Measurements from ENCODE around the gene CCDC88C. TPM values are rescaled to one million over a fixed set of nuclear protein-coding genes. Genes with fewer than 3 reads are reported as not detected.
A peak's percentile ranks its signal among the peaks of the same experiment; 100 is the strongest.

The CCDC88C gene
- total RNA-seq, 1 experiment from 2014 or later, result 57.9 TPM

DNA sequence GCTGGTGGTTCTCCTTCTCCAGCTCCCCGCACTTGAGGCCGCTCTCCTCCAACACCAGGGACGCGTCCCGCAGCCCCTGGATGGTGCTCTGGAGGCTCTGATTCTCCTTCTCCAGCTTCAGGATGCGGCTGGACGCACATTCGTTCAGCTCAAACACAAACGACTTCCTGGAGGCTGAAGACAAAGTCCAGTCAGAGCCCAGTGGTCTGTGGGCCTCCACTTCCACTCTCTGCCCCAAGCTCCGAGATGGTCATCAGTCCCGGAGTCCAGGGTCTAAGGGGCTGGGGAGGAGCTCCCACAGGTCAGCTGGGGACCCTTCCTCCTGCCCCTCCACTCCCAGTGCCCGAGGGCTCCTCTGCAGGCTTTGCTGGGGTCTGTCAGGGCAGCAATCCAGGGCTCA lies 96.5 kb downstream of the CCDC88C start:
- no peaks in the 10 kb centered on the region for H3K27me3 ChIP-seq (ENCODE audit: low read length)
- H4K20me1 ChIP-seq (ENCODE audit: insufficient read depth, low read depth, low read length), result no peaks in the 10 kb centered on the region
- peaks cover 64% of the 10 kb centered on the region for H3K4me1 ChIP-seq (ENCODE audit: low read length)
- H3K9me2 ChIP-seq (replicated peaks; ENCODE audit: insufficient read depth, low read length), result no peaks in the 10 kb centered on the region
- H3K4me3 ChIP-seq (ENCODE audit: low read length), result no peak overlapping the region
- H2AFZ ChIP-seq (ENCODE audit: low read length), result no peak overlapping the region
- DNase-seq, result no peak
- no peak overlapping the region for H3K4me2 ChIP-seq (ENCODE audit: low read depth, low read length, poor library complexity, severe bottlenecking)
- H3K36me3 ChIP-seq (ENCODE audit: insufficient read depth, low read length), result peaks cover 6% of the 10 kb centered on the region
- no peak overlapping the region for H3K27ac ChIP-seq (ENCODE audit: low read length)
- H3K9ac ChIP-seq (ENCODE audit: low read length), result no peak overlapping the region
- peaks cover 6% of the 10 kb centered on the region; the same call in 1 of the 2 replicates for H3K79me2 ChIP-seq (ENCODE audit: low read length)
- H3K9me3 ChIP-seq (ENCODE audit: low read length), result no peaks in the 10 kb centered on the region

DNA sequence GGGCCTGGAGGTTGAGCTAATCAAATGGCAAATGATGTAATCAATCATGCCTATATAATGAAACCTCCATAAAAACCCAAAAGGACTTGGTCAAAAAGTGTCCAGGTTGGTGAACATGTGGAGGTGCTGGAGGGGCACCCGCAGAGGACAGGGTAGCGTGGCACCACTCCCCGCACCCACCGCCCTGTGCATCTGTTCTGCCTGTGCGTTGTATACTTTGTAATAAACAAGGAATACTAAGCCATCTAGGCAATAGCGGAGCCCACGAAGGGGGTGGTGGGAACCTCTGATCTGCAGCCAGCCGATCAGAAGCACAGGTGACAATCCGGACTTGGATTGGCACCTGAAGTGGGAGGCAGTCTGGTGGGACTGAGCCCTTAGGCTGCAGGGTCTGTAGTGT lies 97.4 kb downstream of the CCDC88C start:
- no peak overlapping the region for H3K4me3 ChIP-seq (ENCODE audit: low read length)
- no peaks in the 10 kb centered on the region for H3K9me3 ChIP-seq (ENCODE audit: low read length)
- H3K79me2 ChIP-seq (ENCODE audit: low read length), result peaks cover 6% of the 10 kb centered on the region; the same call in 1 of the 2 replicates
- H3K4me2 ChIP-seq (ENCODE audit: low read depth, low read length, poor library complexity, severe bottlenecking), result no peak overlapping the region
- H3K27me3 ChIP-seq (ENCODE audit: low read length), result no peaks in the 10 kb centered on the region
- H3K9me2 ChIP-seq (replicated peaks; ENCODE audit: insufficient read depth, low read length), result no peaks in the 10 kb centered on the region
- H3K27ac ChIP-seq (ENCODE audit: low read length), result no peak overlapping the region
- peaks cover 72% of the 10 kb centered on the region for H3K4me1 ChIP-seq (ENCODE audit: low read length)
- peaks cover 10% of the 10 kb centered on the region for H3K36me3 ChIP-seq (ENCODE audit: insufficient read depth, low read length)
- no peaks in the 10 kb centered on the region for H4K20me1 ChIP-seq (ENCODE audit: insufficient read depth, low read depth, low read length)
- H2AFZ ChIP-seq (ENCODE audit: low read length), result no peak overlapping the region
- H3K9ac ChIP-seq (ENCODE audit: low read length), result no peak overlapping the region
- no peak for DNase-seq

DNA sequence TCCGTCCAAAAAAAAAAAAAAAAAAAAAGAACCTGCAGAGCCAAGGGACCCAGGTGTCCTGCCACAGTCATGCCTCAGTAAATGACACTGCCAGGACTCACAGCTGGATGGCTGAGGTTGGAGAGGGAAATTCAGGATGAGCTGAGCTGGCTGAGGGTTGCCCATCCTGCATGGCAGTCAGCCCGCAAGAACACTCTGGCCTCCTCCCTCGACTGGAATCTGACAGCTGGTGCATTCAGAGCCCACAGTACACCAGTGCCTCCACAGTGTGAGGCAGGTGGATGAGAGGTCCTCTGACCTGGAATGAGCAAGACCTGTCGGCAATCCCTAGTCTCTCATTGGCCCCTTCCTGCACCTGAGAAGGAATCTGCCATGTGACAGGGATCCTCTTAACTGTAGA lies 98.7 kb downstream of the CCDC88C start:
- H3K9ac ChIP-seq (ENCODE audit: low read length), result no peak overlapping the region
- H3K9me2 ChIP-seq (replicated peaks; ENCODE audit: insufficient read depth, low read length), result no peaks in the 10 kb centered on the region
- H3K4me2 ChIP-seq (ENCODE audit: low read depth, low read length, poor library complexity, severe bottlenecking), result no peak overlapping the region
- H2AFZ ChIP-seq (ENCODE audit: low read length), result no peak overlapping the region
- H3K4me1 ChIP-seq (ENCODE audit: low read length), result peaks cover 58% of the 10 kb centered on the region
- H3K27me3 ChIP-seq (ENCODE audit: low read length), result no peaks in the 10 kb centered on the region
- H3K27ac ChIP-seq (ENCODE audit: low read length), result no peak overlapping the region
- peaks cover 6% of the 10 kb centered on the region; the same call in 1 of the 2 replicates for H3K79me2 ChIP-seq (ENCODE audit: low read length)
- no peak for DNase-seq
- no peaks in the 10 kb centered on the region for H3K9me3 ChIP-seq (ENCODE audit: low read length)
- peaks cover 17% of the 10 kb centered on the region; the same call in 1 of the 2 replicates for H3K36me3 ChIP-seq (ENCODE audit: insufficient read depth, low read length)
- no peaks in the 10 kb centered on the region for H4K20me1 ChIP-seq (ENCODE audit: insufficient read depth, low read depth, low read length)
- no peak overlapping the region for H3K4me3 ChIP-seq (ENCODE audit: low read length)

DNA sequence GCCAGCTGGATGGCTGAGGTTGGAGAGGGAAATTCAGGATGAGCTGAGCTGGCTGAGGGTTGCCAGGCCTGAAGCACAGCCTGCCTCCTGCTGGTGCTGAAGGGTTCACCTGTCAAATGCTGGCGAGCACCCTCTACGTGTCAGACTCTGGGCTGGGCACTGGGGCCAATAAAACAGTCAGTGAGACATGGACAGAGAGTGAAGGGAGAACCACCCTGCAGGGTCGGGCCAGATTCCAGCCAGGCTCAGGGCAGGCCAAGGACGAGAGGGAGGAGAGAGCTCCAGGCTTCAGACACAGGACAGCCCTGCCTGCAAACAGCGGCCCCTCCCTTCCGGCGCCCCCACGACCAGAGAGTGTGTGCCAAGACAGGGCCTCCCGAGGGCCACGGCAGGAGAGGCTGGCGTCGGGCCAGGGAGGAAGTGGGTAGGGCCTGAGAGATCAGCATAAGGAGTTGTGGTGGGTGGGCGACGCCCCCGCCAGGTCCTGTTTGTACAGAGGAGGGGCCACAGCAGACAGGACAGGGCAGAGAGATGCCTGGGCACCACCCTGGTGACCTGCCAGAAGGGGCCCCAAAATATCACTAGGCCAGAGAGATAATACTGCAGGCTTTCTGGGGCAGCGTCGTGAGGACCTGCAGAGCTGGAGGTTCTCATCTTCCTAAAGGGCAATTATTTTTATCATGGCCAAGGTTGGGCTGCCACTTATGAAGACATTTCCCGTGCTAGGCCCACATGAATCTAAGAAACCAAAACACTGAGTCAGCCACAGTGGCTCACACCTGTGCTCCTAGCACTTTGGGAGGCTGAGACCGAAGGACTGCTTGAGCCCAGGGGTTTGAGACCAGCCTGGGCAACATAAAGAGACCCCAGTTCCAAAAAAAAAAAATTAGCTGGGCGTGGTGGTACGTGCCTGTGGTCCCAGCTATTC lies 100.0 kb downstream of the CCDC88C start:
- Histone ChIP-seq H3K27me3 (ENCODE audit: low read length) (no peaks in the 10 kb centered on the region), H4K20me1 (ENCODE audit: insufficient read depth, low read depth, low read length) (no peaks in the 10 kb centered on the region), H3K4me3 (ENCODE audit: low read length) (no peak overlapping the region), H3K4me1 (ENCODE audit: low read length) (peaks cover 45% of the 10 kb centered on the region), H3K79me2 (ENCODE audit: low read length) (peaks cover 3% of the 10 kb centered on the region; the same call in 1 of the 2 replicates), H3K36me3 (ENCODE audit: insufficient read depth, low read length) (peaks cover 18% of the 10 kb centered on the region; the same call in 1 of the 2 replicates), H3K4me2 (ENCODE audit: low read depth, low read length, poor library complexity, severe bottlenecking) (peak overlapping the region; percentile 7), H3K9me3 (ENCODE audit: low read length) (no peaks in the 10 kb centered on the region), H3K9me2 (replicated peaks; ENCODE audit: insufficient read depth, low read length) (no peaks in the 10 kb centered on the region), H3K27ac (ENCODE audit: low read length) (peak overlapping the region; percentile 34), H3K9ac (ENCODE audit: low read length) (peak overlapping the region; percentile 44), H2AFZ (ENCODE audit: low read length) (peak overlapping the region; percentile 21; the same call in 1 of the 2 replicates)
- DNase-seq, result peak; percentile 76

DNA sequence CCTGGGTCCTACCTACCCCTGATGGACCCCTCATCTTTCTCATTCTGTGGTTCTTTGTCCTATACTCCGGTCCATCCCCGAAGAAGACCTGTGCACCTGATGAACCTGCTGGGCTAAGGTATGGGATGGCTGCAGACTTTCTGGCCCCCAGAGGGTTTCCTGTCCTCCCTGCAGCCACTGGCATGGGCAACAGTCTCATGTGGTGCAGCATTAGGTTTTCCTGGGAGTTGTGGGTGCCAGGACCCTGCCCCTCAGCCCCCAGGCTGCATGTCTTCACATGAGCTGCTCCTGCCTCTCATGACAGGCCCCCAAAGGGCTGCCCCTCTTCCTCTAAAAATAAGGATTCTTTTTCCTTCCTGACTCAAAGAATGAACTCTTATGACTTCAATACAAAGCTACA lies 100.9 kb downstream of the CCDC88C start:
- H3K79me2 ChIP-seq (ENCODE audit: low read length), result no peaks in the 10 kb centered on the region
- peaks cover 37% of the 10 kb centered on the region for H3K4me1 ChIP-seq (ENCODE audit: low read length)
- no peaks in the 10 kb centered on the region for H3K9me2 ChIP-seq (replicated peaks; ENCODE audit: insufficient read depth, low read length)
- H3K9ac ChIP-seq (ENCODE audit: low read length), result peak overlapping the region; percentile 44; the same call in 1 of the 2 replicates
- no peaks in the 10 kb centered on the region for H3K9me3 ChIP-seq (ENCODE audit: low read length)
- peaks cover 18% of the 10 kb centered on the region; the same call in 1 of the 2 replicates for H3K36me3 ChIP-seq (ENCODE audit: insufficient read depth, low read length)
- H3K4me3 ChIP-seq (ENCODE audit: low read length), result no peak overlapping the region
- no peaks in the 10 kb centered on the region for H3K27me3 ChIP-seq (ENCODE audit: low read length)
- H2AFZ ChIP-seq (ENCODE audit: low read length), result no peak overlapping the region
- DNase-seq, result no peak
- H3K27ac ChIP-seq (ENCODE audit: low read length), result peak overlapping the region; percentile 34
- no peaks in the 10 kb centered on the region for H4K20me1 ChIP-seq (ENCODE audit: insufficient read depth, low read depth, low read length)
- H3K4me2 ChIP-seq (ENCODE audit: low read depth, low read length, poor library complexity, severe bottlenecking), result no peak overlapping the region

DNA sequence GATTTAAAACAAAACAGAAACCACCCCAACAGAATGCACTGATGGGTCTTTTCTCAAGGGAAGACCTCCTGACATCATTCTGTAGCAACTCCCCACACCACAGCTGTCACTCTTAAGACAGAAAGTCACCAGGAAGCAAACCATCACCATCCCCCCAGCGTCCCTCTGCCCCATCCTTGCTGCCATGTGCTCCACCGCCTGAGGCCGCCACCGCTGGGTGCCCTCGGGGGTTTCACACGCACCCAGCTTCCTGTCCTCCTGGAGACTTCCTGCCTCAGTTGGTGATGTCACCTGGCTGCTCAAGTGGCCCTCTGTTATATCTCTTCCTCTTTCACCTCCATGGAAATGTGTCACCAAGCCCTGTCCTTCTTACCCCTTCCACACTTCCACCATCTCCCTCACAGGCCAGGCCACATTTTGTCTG lies 101.8 kb downstream of the CCDC88C start:
- H3K27ac ChIP-seq (ENCODE audit: low read length), result peak overlapping the region; percentile 16
- peak overlapping the region; percentile 17 for H3K4me2 ChIP-seq (ENCODE audit: low read depth, low read length, poor library complexity, severe bottlenecking)
- no peaks in the 10 kb centered on the region for H3K27me3 ChIP-seq (ENCODE audit: low read length)
- H3K36me3 ChIP-seq (ENCODE audit: insufficient read depth, low read length), result peaks cover 22% of the 10 kb centered on the region; the same call in 1 of the 2 replicates
- H3K4me1 ChIP-seq (ENCODE audit: low read length), result peaks cover 32% of the 10 kb centered on the region
- H3K9me3 ChIP-seq (ENCODE audit: low read length), result no peaks in the 10 kb centered on the region
- no peaks in the 10 kb centered on the region for H4K20me1 ChIP-seq (ENCODE audit: insufficient read depth, low read depth, low read length)
- no peaks in the 10 kb centered on the region for H3K79me2 ChIP-seq (ENCODE audit: low read length)
- peak overlapping the region; percentile 12; the same call in 1 of the 2 replicates for H3K9ac ChIP-seq (ENCODE audit: low read length)
- peak; percentile 77 for DNase-seq
- H2AFZ ChIP-seq (ENCODE audit: low read length), result no peak overlapping the region; the same call in 1 of the 2 replicates
- H3K4me3 ChIP-seq (ENCODE audit: low read length), result no peak overlapping the region
- no peaks in the 10 kb centered on the region for H3K9me2 ChIP-seq (replicated peaks; ENCODE audit: insufficient read depth, low read length)

DNA sequence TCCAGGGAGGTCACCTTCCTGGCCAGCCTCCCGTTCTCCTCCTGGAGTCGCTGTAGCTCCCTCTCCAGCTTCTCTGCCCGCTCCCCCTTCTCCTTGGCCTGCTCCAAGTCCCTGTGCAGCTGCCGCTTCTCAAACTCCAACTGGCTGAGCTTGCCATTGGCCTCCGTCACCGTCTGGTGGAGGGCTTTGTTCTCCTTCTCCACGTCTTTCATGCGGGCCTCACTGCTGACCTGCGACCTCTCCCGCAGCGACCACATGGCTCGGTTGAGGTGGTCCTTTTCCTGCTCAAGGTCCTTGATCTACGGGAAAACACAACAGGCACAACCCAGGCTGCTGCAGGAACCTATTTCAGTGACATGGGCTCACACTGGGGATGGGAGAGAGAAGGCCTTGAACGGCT lies 103.8 kb downstream of the CCDC88C start:
- H3K9me3 ChIP-seq (ENCODE audit: low read length), result no peaks in the 10 kb centered on the region
- no peak overlapping the region for H3K27ac ChIP-seq (ENCODE audit: low read length)
- no peaks in the 10 kb centered on the region for H3K9me2 ChIP-seq (replicated peaks; ENCODE audit: insufficient read depth, low read length)
- H2AFZ ChIP-seq (ENCODE audit: low read length), result no peak overlapping the region
- H3K4me2 ChIP-seq (ENCODE audit: low read depth, low read length, poor library complexity, severe bottlenecking), result no peak overlapping the region
- H3K36me3 ChIP-seq (ENCODE audit: insufficient read depth, low read length), result peaks cover 22% of the 10 kb centered on the region; the same call in 1 of the 2 replicates
- no peak for DNase-seq
- no peak overlapping the region for H3K4me3 ChIP-seq (ENCODE audit: low read length)
- peaks cover 32% of the 10 kb centered on the region for H3K4me1 ChIP-seq (ENCODE audit: low read length)
- H3K9ac ChIP-seq (ENCODE audit: low read length), result no peak overlapping the region
- H3K79me2 ChIP-seq (ENCODE audit: low read length), result no peaks in the 10 kb centered on the region
- H3K27me3 ChIP-seq (ENCODE audit: low read length), result no peaks in the 10 kb centered on the region
- no peaks in the 10 kb centered on the region for H4K20me1 ChIP-seq (ENCODE audit: insufficient read depth, low read depth, low read length)

DNA sequence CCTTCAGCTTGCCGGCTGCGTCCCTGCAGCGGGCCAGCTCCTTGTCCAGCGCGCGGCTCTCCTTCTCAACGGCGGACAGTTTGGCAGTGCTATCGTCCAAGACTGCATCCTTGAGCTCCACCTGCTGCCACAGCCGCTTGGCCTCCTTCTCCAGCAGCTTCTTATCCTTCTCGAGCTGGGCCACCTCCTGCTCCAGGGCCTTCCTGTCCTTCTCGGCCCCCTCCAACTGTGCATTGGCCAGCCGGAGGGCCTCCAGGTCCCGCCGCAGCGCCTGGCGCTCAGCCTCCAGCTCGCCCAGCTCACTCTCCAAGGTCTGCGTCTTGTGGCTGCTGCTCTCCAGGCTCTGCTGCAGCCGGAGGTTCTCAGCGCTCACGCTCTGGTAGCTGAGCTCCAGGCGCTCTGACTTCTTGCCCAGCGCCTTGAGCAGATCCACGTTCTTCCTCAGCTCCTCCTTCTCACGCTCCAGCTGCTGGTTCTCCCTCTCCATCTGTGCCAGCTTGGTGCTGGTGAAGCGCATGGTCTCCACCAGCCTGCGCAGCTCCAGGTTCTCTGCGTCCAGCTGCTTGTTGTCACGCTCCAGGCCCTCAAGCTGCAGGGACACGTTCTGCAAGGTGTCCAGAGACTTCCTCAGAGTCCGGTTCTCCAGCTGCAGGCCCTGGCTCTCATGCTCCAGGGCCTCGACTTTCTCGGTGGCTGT lies 104.3 kb downstream of the CCDC88C start:
- Histone ChIP-seq H3K36me3 (ENCODE audit: insufficient read depth, low read length) (peaks cover 22% of the 10 kb centered on the region; the same call in 1 of the 2 replicates), H2AFZ (ENCODE audit: low read length) (no peak overlapping the region), H3K79me2 (ENCODE audit: low read length) (no peaks in the 10 kb centered on the region), H3K27ac (ENCODE audit: low read length) (no peak overlapping the region), H3K4me2 (ENCODE audit: low read depth, low read length, poor library complexity, severe bottlenecking) (no peak overlapping the region), H3K9me3 (ENCODE audit: low read length) (no peaks in the 10 kb centered on the region), H4K20me1 (ENCODE audit: insufficient read depth, low read depth, low read length) (no peaks in the 10 kb centered on the region), H3K4me3 (ENCODE audit: low read length) (no peak overlapping the region), H3K9me2 (replicated peaks; ENCODE audit: insufficient read depth, low read length) (no peaks in the 10 kb centered on the region), H3K9ac (ENCODE audit: low read length) (no peak overlapping the region), H3K4me1 (ENCODE audit: low read length) (peaks cover 30% of the 10 kb centered on the region), H3K27me3 (ENCODE audit: low read length) (no peaks in the 10 kb centered on the region)
- DNase-seq, result no peak

All from Karpas-422 (cell line).